HUES64 (cell line): ENCODE measurements around the gene GPR31.

Source experiments
- H3K27ac ChIP-seq: 2 replicates; pipeline ENCODE4 v1.7.0; 2013; ENCODE audit warnings: low read depth, low read length, inconsistent platforms
- H3K27me3 ChIP-seq: 2 replicates; pipeline ENCODE4 v1.6.1; 2013; ENCODE audit warnings: mild to moderate bottlenecking, low read length; ENCODE audit not compliant: insufficient read depth
- H3K36me3 ChIP-seq: 2 replicates; pipeline ENCODE4 v1.6.1; 2013; ENCODE audit warnings: mild to moderate bottlenecking, low read length; ENCODE audit not compliant: insufficient read depth
- H3K4me1 ChIP-seq: 2 replicates; pipeline ENCODE4 v1.6.1; 2013; ENCODE audit warnings: mild to moderate bottlenecking, low read length, moderate library complexity; ENCODE audit not compliant: insufficient read depth
- H3K4me3 ChIP-seq: 2 replicates; pipeline ENCODE4 v1.5.1; 2013; ENCODE audit warnings: mild to moderate bottlenecking, low read length, moderate library complexity
- H3K9ac ChIP-seq: 2 replicates; pipeline ENCODE4 v1.6.1; 2013; ENCODE audit warnings: mild to moderate bottlenecking, low read depth, low read length
- H3K9me3 ChIP-seq: 2 replicates; pipeline ENCODE4 v1.6.1; 2013; ENCODE audit warnings: low read depth, low read length; ENCODE audit not compliant: insufficient read depth
- WGBS: fragments of 150-250, 120-280 bp; methylation state at CpG from one replicate; pipeline ENCODE4 v1.1.7; 2013; ENCODE audit warnings: missing lambda C conversion rate; 5-methylcytosine and 5-hydroxymethylcytosine counted together

Gene GPR31

DNA sequence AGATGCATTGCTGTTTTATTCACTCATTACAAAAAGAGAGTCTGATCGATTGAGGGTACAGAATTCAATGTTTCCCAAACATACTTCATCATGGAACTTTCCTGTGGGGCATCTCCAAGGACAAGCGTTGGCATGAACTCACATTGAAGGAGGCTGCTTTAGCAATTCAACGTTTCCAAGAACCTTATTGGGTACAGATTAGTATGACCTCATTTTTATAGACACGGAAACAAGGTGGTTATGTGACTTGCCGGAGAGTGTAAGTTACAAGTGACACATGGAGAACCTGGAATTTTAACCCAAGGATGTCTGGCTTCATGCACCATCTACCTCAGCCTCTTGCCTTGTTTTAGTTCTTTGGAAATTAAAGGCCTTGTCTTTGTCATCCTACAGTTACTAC, 8.8 kb downstream of the GPR31 start:
- H3K27me3 ChIP-seq, result peaks cover 12% of the 10 kb centered on the region; the same call in 1 of the 2 replicates
- WGBS, result 95% methylated on average over 5 of the region's 5 CpGs

GRCh38 chr6:167148021-167148420, 9.8 kb downstream of the GPR31 start:
- Histone ChIP-seq H3K4me1 (peaks cover 32% of the 10 kb centered on the region), H3K4me3 (no peak overlapping the region), H3K36me3 (no peaks in the 10 kb centered on the region), H3K9ac (no peak overlapping the region), H3K27me3 (peaks cover 12% of the 10 kb centered on the region; the same call in 1 of the 2 replicates), H3K27ac (no peak overlapping the region), H3K9me3 (peaks cover 8% of the 10 kb centered on the region; the same call in 1 of the 2 replicates)

More for the DNA sequence above, 8.8 kb downstream of the GPR31 start:
- Histone ChIP-seq H3K36me3 (no peaks in the 10 kb centered on the region), H3K4me1 (peaks cover 32% of the 10 kb centered on the region), H3K4me3 (no peak overlapping the region), H3K27ac (no peak overlapping the region), H3K9me3 (peaks cover 8% of the 10 kb centered on the region; the same call in 1 of the 2 replicates), H3K9ac (no peak overlapping the region)

- Histone ChIP-seq H3K4me3 (peak overlapping the region; percentile 19), H3K9me3 (peaks cover 8% of the 10 kb centered on the region; the same call in 1 of the 2 replicates), H3K27ac (peak overlapping the region; percentile 59), H3K27me3 (peaks cover 12% of the 10 kb centered on the region; the same call in 1 of the 2 replicates), H3K9ac (peak overlapping the region; percentile 39; the same call in 1 of the 2 replicates), H3K4me1 (peaks cover 32% of the 10 kb centered on the region), H3K36me3 (no peaks in the 10 kb centered on the region)
- 4% methylated on average over 16 of the region's 16 CpGs for WGBS
These were observed 10.8 kb downstream of the GPR31 start for GRCh38 chr6:167146977-167147376.

DNA sequence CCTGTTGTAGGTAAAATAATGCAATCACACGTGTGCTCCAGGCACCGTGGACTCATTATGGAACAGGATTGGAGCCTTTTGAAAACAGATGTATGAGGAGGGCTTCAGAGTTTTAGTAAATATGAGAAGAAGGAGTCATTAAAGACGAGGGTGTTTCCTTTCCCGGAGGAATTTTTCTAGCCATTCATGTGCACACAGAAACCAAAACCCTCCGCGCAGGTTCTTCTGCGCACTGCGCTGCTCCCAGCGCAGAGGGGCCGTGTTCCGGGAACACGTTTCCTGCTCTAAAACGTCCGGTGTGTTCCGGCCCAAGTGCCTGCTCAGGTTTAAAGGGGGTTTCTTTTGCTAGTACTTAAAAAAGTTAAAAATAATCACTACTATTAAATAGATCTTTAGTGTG, 11.6 kb downstream of the GPR31 start:
- Histone ChIP-seq H3K9me3 (peaks cover 8% of the 10 kb centered on the region; the same call in 1 of the 2 replicates), H3K9ac (peak overlapping the region; percentile 39; the same call in 1 of the 2 replicates), H3K27me3 (peaks cover 12% of the 10 kb centered on the region; the same call in 1 of the 2 replicates), H3K4me3 (no peak overlapping the region), H3K27ac (peak overlapping the region; percentile 59; the same call in 1 of the 2 replicates), H3K36me3 (no peaks in the 10 kb centered on the region), H3K4me1 (peaks cover 28% of the 10 kb centered on the region)
- WGBS, result 84% methylated on average over 15 of the region's 15 CpGs

DNA sequence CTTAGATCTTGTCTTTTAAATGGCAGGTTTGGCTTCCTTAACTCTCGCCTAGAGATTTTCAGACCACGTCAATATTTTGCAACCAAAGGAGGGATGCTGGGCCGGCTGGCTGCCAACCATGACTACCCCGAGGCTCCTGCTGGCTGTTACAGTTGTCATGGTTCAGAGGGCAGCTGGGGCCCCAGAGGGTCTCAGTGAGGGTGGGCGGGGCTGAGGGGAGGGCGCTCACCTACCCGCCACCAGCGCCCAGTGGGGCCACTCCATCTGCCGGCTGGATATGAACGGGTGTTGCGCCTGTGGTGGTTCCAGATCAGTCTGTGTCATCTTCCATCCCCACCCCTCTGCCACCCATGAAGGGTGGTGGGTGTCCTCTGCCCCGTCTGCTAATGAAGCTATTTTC, 12.3 kb downstream of the GPR31 start:
- H3K27me3 ChIP-seq, result peaks cover 12% of the 10 kb centered on the region; the same call in 1 of the 2 replicates
- no peak overlapping the region for H3K4me3 ChIP-seq
- 92% methylated on average over 12 of the region's 12 CpGs for WGBS
- peaks cover 27% of the 10 kb centered on the region for H3K4me1 ChIP-seq
- H3K27ac ChIP-seq, result no peak overlapping the region
- no peak overlapping the region for H3K9ac ChIP-seq
- no peaks in the 10 kb centered on the region for H3K36me3 ChIP-seq
- peaks cover 3% of the 10 kb centered on the region; the same call in 1 of the 2 replicates for H3K9me3 ChIP-seq

GRCh38 chr6:167143041-167143440, 14.7 kb downstream of the GPR31 start:
- H3K36me3 ChIP-seq, result no peaks in the 10 kb centered on the region
- H3K27me3 ChIP-seq, result peaks cover 5% of the 10 kb centered on the region; the same call in 1 of the 2 replicates
- no peak overlapping the region for H3K9ac ChIP-seq
- no peak overlapping the region for H3K27ac ChIP-seq
- WGBS, result 95% methylated on average over 9 of the region's 9 CpGs
- H3K4me1 ChIP-seq, result peaks cover 32% of the 10 kb centered on the region
- no peak overlapping the region for H3K4me3 ChIP-seq
- peaks cover 3% of the 10 kb centered on the region; the same call in 1 of the 2 replicates for H3K9me3 ChIP-seq

- no peak overlapping the region for H3K27ac ChIP-seq
- H3K27me3 ChIP-seq, result no peaks in the 10 kb centered on the region
- H3K4me3 ChIP-seq, result no peak overlapping the region
- H3K9ac ChIP-seq, result no peak overlapping the region
- H3K36me3 ChIP-seq, result no peaks in the 10 kb centered on the region
- 50% methylated on average over 3 of the region's 4 CpGs for WGBS
- peaks cover 25% of the 10 kb centered on the region for H3K4me1 ChIP-seq
- H3K9me3 ChIP-seq, result peaks cover 3% of the 10 kb centered on the region; the same call in 1 of the 2 replicates
These were observed 15.4 kb downstream of the GPR31 start for GRCh38 chr6:167142433-167142761.

DNA sequence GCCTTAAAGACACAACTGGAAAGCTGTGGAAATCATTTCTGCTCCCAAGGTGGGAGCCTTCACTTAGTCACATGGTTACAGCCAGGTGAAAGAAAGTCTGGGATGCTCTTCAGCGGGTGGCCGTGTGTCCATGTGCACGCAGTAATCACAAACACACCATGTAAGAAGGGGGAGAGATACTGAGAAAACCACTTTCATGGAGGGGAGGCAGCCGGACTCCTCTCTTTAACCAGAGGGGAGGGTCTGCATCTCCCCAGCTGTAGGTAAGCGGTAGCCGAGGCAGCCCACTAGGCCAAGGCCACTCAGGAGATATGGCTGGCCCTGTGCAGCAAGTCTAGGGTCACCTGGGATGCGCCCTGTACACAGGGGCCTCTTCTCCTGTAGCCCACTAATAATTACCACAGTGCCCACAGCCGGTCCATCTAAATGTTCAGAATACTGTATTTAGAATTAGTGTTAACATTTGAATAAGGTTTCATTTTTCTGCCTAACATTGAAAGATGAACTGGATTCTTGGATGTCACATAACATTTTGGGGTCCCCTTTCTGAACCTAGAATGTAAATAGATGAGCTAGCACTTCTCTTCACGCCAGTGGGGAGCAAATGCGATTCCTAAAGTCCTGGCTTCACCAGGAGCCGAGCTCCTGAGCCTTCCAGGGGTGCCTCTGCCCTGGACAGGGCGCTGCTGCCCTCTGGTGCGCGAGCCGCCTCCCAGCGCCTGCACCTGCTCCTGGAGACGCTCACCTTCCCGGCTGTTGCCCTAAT, 15.9 kb downstream of the GPR31 start:
- Histone ChIP-seq H3K27ac (no peak overlapping the region), H3K27me3 (no peaks in the 10 kb centered on the region), H3K36me3 (no peaks in the 10 kb centered on the region), H3K9ac (no peak overlapping the region), H3K4me1 (peaks cover 20% of the 10 kb centered on the region), H3K4me3 (no peak overlapping the region), H3K9me3 (peaks cover 3% of the 10 kb centered on the region; the same call in 1 of the 2 replicates)
- WGBS, result 52% methylated on average over 17 of the region's 18 CpGs

DNA sequence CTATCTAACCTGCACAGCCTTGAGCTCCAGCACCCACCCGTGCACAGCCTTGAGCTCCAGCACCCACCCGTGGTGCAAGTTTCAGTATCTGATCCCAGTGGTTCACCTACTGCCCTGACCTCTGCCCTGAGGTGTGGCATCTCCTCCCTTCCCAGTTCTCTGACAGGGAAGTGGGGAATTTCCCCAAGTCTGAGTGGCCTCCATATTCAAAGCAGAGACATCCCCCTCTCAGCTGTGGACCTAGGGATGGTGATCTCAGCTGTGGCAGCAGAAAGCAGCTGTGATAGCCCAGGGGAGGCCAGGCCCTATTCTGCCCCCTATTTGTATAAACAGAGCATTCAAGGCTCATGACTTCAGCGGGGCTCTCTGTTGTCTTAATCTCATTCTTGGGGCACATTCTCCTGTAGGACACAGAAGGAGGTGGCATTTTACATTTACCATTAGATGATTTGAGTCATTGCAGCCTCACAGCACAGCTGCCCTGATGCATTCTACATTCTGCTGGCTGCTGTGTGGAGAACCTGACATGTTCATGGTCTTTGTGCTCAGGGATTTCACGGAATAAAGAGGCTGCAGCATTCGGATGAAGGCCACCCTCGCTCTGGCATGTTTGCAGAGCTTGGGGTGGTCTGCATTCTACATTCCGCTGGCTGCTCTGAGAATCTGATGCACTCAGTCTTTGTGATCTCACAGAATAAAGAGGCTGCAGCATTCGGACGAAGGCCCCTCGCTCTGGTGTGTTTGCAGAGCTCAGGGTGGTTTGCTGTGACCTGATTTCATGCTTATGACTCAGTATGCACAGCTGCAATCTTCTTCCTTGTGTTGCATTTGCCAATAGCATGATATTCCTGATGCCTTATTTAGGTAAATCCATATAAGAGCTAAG, 16.9 kb downstream of the GPR31 start:
- H3K4me3 ChIP-seq, result no peak overlapping the region
- WGBS, result 78% methylated on average over 10 of the region's 10 CpGs
- peaks cover 3% of the 10 kb centered on the region; the same call in 1 of the 2 replicates for H3K9me3 ChIP-seq
- H3K4me1 ChIP-seq, result peaks cover 11% of the 10 kb centered on the region
- no peak overlapping the region for H3K27ac ChIP-seq
- H3K9ac ChIP-seq, result no peak overlapping the region
- no peaks in the 10 kb centered on the region for H3K36me3 ChIP-seq
- H3K27me3 ChIP-seq, result no peaks in the 10 kb centered on the region

- Histone ChIP-seq H3K4me3 (no peak overlapping the region), H3K27me3 (no peaks in the 10 kb centered on the region)
- whole genome bisulfite sequencing, result 97% methylated on average over 4 of the region's 4 CpGs
These were observed 18.0 kb downstream of the GPR31 start for GRCh38 chr6:167139761-167140160.

DNA sequence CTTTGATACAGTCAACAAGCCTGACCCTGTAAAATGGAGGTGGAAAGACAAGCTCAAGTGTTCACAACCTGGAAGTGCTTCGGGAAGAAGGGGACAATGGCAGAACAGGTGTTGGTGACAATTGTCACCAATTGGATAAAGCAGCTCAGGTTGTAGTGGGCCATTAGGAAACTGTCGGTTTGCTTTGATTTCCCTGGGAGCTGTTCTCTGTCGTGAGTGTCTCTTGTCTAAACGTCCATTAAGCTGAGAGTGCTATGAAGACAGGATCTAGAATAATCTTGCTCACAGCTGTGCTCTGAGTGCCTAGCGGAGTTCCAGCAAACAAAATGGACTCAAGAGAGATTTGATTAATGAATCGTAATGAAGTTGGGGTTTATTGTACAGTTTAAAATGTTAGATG, 19.9 kb downstream of the GPR31 start:
- Histone ChIP-seq H3K4me3 (no peak overlapping the region), H3K9ac (no peak overlapping the region), H3K27me3 (no peaks in the 10 kb centered on the region), H3K36me3 (no peaks in the 10 kb centered on the region), H3K9me3 (no peaks in the 10 kb centered on the region), H3K27ac (no peak overlapping the region), H3K4me1 (peaks cover 9% of the 10 kb centered on the region; the same call in 1 of the 2 replicates)
- 91% methylated on average over 6 of the region's 6 CpGs for WGBS

More at GRCh38 chr6:167139761-167140160, 18.0 kb downstream of the GPR31 start:
- no peak overlapping the region for H3K9ac ChIP-seq
- no peaks in the 10 kb centered on the region for H3K36me3 ChIP-seq
- H3K9me3 ChIP-seq, result peaks cover 1% of the 10 kb centered on the region; the same call in 1 of the 2 replicates
- peaks cover 9% of the 10 kb centered on the region; the same call in 1 of the 2 replicates for H3K4me1 ChIP-seq
- no peak overlapping the region for H3K27ac ChIP-seq
